ENCODE data around the gene HDLBP.

HDLBP gene

DNA sequence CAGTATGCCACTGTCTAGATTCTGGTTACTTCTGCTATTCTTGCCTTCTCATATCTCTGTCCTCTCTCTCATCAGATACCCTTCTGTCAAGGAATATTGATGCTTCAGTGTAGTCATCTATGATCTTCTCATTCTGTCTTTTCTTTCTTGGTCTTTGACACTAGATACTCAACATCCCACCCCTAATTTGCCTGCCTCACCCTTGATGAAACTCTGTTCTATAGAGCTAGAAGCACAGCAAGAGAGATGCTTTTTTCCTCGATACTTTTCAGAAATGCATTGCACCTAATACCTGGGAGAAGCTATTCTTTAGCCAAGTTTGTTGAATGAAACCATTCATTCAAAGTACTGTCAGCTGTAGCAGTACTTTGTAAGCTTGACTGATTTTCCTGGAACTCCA, 9.8 kb upstream of the HDLBP start:
- Histone ChIP-seq H2AFZ (no peak overlapping the region), H3K79me2 (peaks cover 44% of the 10 kb centered on the region), H3K9ac (no peak overlapping the region), H3K27me3 (ENCODE audit: control insufficient read depth, insufficient read depth, low read length) (no peaks in the 10 kb centered on the region), H3K36me3 (ENCODE audit: control insufficient read depth, insufficient read depth, low read length) (no peaks in the 10 kb centered on the region), H3K4me2 (ENCODE audit: low read length) (no peak overlapping the region), H3K27ac (no peak overlapping the region), H3K4me3 (ENCODE audit: low read depth, low read length) (no peak overlapping the region), H3K4me1 (peaks cover 6% of the 10 kb centered on the region), H3K9me3 (ENCODE audit: control insufficient read depth, low read length) (no peaks in the 10 kb centered on the region)
- TF ChIP-seq, protein P1, sequence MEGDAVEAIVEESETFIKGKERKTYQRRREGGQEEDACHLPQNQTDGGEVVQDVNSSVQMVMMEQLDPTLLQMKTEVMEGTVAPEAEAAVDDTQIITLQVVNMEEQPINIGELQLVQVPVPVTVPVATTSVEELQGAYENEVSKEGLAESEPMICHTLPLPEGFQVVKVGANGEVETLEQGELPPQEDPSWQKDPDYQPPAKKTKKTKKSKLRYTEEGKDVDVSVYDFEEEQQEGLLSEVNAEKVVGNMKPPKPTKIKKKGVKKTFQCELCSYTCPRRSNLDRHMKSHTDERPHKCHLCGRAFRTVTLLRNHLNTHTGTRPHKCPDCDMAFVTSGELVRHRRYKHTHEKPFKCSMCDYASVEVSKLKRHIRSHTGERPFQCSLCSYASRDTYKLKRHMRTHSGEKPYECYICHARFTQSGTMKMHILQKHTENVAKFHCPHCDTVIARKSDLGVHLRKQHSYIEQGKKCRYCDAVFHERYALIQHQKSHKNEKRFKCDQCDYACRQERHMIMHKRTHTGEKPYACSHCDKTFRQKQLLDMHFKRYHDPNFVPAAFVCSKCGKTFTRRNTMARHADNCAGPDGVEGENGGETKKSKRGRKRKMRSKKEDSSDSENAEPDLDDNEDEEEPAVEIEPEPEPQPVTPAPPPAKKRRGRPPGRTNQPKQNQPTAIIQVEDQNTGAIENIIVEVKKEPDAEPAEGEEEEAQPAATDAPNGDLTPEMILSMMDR (IDR thresholded peaks at IDR 0.05) = no peak

DNA sequence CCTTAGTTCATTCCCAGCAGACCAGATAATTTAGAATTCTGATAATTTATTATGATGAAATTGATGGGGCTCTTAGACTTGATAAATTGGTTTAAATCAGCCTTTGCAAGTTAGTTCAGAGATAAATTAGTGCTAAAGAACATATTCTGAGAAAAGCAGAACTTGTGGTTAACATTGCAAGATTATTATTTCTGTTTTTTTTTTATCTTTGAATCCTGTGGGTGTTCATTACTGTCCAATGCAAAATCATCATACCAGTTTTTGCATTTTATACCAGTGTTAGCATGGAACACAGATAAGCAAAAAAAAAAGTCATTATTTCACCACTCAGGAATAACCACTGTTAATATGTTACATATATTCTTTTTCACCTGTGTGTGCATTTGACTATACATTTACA, 9.3 kb upstream of the HDLBP start:
- no peak overlapping the region for H3K9ac ChIP-seq
- no peak overlapping the region for H3K4me2 ChIP-seq (ENCODE audit: low read length)
- no peaks in the 10 kb centered on the region for H3K9me3 ChIP-seq (ENCODE audit: control insufficient read depth, low read length)
- no peaks in the 10 kb centered on the region for H3K27me3 ChIP-seq (ENCODE audit: control insufficient read depth, insufficient read depth, low read length)
- no peaks in the 10 kb centered on the region for H3K36me3 ChIP-seq (ENCODE audit: control insufficient read depth, insufficient read depth, low read length)
- H3K4me1 ChIP-seq = peaks cover 10% of the 10 kb centered on the region
- TF ChIP-seq, protein P1 (IDR thresholded peaks at IDR 0.05) = no peak
- no peak overlapping the region for H3K4me3 ChIP-seq (ENCODE audit: low read depth, low read length)
- H3K79me2 ChIP-seq = peaks cover 45% of the 10 kb centered on the region
- H3K27ac ChIP-seq = no peak overlapping the region
- no peak overlapping the region for H2AFZ ChIP-seq

DNA sequence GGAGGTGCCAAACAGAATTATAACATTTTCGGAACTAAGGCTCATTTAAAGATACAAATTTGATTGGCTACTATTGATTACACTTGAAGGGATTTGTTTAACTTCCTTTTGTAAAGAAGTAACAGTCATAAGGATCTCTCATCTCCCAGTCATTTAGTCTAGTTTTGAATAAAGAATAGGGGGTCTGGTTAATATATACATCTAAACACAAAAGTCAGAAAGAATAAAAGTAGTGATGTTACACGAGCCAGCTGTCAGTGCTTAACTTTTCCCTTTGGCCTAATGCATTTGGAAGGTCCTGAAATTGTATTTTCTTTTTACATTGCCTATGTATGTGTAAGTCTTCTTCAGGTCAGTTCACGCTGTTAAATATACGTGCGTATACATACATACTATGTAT, 8.3 kb upstream of the HDLBP start:
- Histone ChIP-seq H3K27ac (no peak overlapping the region), H3K9me3 (ENCODE audit: control insufficient read depth, low read length) (no peaks in the 10 kb centered on the region), H3K4me2 (ENCODE audit: low read length) (no peak overlapping the region), H3K4me1 (peaks cover 12% of the 10 kb centered on the region), H3K4me3 (ENCODE audit: low read depth, low read length) (no peak overlapping the region), H3K27me3 (ENCODE audit: control insufficient read depth, insufficient read depth, low read length) (no peaks in the 10 kb centered on the region), H3K9ac (no peak overlapping the region), H2AFZ (no peak overlapping the region), H3K36me3 (ENCODE audit: control insufficient read depth, insufficient read depth, low read length) (no peaks in the 10 kb centered on the region), H3K79me2 (peaks cover 50% of the 10 kb centered on the region)
- TF ChIP-seq, protein P1 (IDR thresholded peaks at IDR 0.05) = no peak

DNA sequence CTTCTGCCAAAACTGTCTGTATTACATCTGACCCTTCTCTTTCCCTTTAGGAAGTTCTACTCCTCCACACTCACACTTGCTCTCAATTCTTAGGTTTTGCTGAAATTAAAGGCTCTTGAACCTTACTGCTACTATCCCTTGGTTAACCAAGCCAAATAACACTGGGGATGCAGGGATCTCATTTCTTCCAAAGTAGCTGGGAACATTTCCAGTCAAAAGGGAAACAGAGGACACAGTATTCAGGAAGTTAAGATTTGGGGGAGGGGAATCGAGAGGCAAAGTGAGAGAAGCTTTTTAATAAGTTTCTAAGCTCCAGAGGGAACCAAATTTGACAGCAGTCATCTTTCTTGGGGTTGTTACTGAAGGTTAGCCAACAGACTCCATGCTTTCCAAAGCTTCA, 6.4 kb upstream of the HDLBP start:
- Histone ChIP-seq H3K27me3 (ENCODE audit: control insufficient read depth, insufficient read depth, low read length) (no peaks in the 10 kb centered on the region), H3K4me2 (ENCODE audit: low read length) (peak overlapping the region; percentile 13), H3K4me1 (peaks cover 17% of the 10 kb centered on the region), H3K9ac (no peak overlapping the region), H3K9me3 (ENCODE audit: control insufficient read depth, low read length) (no peaks in the 10 kb centered on the region), H3K36me3 (ENCODE audit: control insufficient read depth, insufficient read depth, low read length) (no peaks in the 10 kb centered on the region), H2AFZ (no peak overlapping the region), H3K79me2 (peaks cover 55% of the 10 kb centered on the region), H3K27ac (no peak overlapping the region), H3K4me3 (ENCODE audit: low read depth, low read length) (no peak overlapping the region)
- TF ChIP-seq, protein P1 (IDR thresholded peaks at IDR 0.05) = no peak

DNA sequence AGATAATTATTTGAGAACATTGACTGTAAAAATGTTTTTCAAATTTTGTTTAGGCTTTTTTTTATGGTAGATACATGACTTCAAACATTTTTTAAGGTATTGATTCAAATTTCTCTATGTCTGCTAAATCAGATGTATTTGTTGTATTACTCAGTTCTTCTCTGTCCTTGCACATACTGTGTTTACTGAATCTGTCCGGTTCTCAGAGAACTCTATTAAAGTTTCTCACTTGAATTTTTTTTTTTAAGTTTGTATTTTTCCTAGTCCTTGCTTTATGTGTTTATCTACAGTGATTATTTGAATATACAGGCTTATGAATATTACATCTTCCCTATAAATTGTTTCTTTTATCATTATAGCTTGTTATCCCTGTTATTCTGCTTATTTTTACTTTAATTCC, 5.6 kb upstream of the HDLBP start:
- peaks cover 17% of the 10 kb centered on the region for H3K4me1 ChIP-seq
- H3K79me2 ChIP-seq = peaks cover 60% of the 10 kb centered on the region
- H3K4me3 ChIP-seq (ENCODE audit: low read depth, low read length) = no peak overlapping the region
- TF ChIP-seq, protein P1 (IDR thresholded peaks at IDR 0.05) = no peak
- H3K27ac ChIP-seq = no peak overlapping the region
- no peak overlapping the region for H3K4me2 ChIP-seq (ENCODE audit: low read length)
- no peaks in the 10 kb centered on the region for H3K9me3 ChIP-seq (ENCODE audit: control insufficient read depth, low read length)
- H3K9ac ChIP-seq = no peak overlapping the region
- H2AFZ ChIP-seq = no peak overlapping the region
- H3K36me3 ChIP-seq (ENCODE audit: control insufficient read depth, insufficient read depth, low read length) = no peaks in the 10 kb centered on the region
- no peaks in the 10 kb centered on the region for H3K27me3 ChIP-seq (ENCODE audit: control insufficient read depth, insufficient read depth, low read length)

Data from parathyroid adenoma (tissue), 2 donors.